Ishikawa (cell line): ENCODE measurements around the gene SAMD1.
A peak's percentile ranks its signal among the peaks of the same experiment; 100 is the strongest.

Experiments used
- CEBPB ChIP-seq: IDR thresholded peaks from 2 replicates; pipeline ENCODE4 v1.6.1; 2012
- CREB1 ChIP-seq: IDR thresholded peaks from 2 replicates; pipeline ENCODE4 v1.6.1; 2012; ENCODE audit warnings: low read depth
- EGR1 ChIP-seq: IDR thresholded peaks from 2 replicates; pipeline ENCODE4 v1.6.1; 2012
- EP300 ChIP-seq: IDR thresholded peaks from 2 replicates; pipeline ENCODE4 v1.6.1; 2012; ENCODE audit warnings: borderline replicate concordance
- FOXM1 ChIP-seq: IDR thresholded peaks from 2 replicates; pipeline ENCODE4 v1.6.1; 2012; ENCODE audit warnings: low read depth, borderline replicate concordance
- NFIC ChIP-seq: IDR thresholded peaks from 2 replicates; pipeline ENCODE4 v1.6.1; 2012
- RAD21 ChIP-seq: IDR thresholded peaks from 2 replicates; pipeline ENCODE4 v1.6.1; 2012; ENCODE audit warnings: low read depth
- TAF1 ChIP-seq: IDR thresholded peaks from 2 replicates; pipeline ENCODE4 v1.6.1; 2012; ENCODE audit warnings: low read depth, mild to moderate bottlenecking
- TCF12 ChIP-seq: IDR thresholded peaks from 2 replicates; pipeline ENCODE4 v1.6.1; 2012; ENCODE audit warnings: low read depth
- TEAD4 ChIP-seq: IDR thresholded peaks from 2 replicates; pipeline ENCODE4 v1.6.1; 2012
- YY1 ChIP-seq: IDR thresholded peaks from 2 replicates; pipeline ENCODE4 v1.6.1; 2012; ENCODE audit warnings: low read depth
- ZBTB7A ChIP-seq: IDR thresholded peaks from 2 replicates; pipeline ENCODE4 v1.6.1; 2012; ENCODE audit warnings: low read depth
- TF ChIP-seq, protein P1 (sequence below): IDR thresholded peaks from 2 replicates; pipeline ENCODE4 v1.6.1; 2012
- TF ChIP-seq, protein P2 (sequence below): IDR thresholded peaks from 2 replicates; pipeline ENCODE4 v1.6.1; 2012; ENCODE audit warnings: low read depth, mild to moderate bottlenecking
- TF ChIP-seq, protein P3 (sequence below): IDR thresholded peaks from 2 replicates; pipeline ENCODE4 v1.6.1; 2012

SAMD1 gene

DNA sequence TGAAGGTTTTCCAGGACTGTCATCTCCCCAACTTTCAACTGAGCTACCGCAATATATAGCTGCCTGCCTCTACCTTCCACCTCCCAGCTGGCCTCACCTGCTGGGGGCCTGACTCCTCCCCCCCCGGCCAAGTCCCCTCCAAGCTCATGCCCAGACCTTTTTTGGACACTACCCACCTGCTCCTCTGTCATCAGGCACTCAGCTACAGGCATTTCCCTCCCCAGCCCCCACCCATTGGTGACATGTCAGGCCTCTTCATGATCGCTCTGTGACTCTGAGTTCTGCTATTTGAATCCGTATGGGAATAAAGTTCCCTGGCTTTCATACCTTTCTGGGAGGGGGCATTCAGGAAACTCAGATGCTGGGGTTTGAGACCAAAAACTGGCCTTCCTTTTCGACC is 25.2 kb upstream of the SAMD1 start:
- TF ChIP-seq TEAD4 = no peak
- TF ChIP-seq, protein P1, sequence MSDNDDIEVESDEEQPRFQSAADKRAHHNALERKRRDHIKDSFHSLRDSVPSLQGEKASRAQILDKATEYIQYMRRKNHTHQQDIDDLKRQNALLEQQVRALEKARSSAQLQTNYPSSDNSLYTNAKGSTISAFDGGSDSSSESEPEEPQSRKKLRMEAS = no peak
- TF ChIP-seq YY1 = no peak
- TF ChIP-seq CEBPB = no peak
- no peak for TF ChIP-seq CREB1
- TF ChIP-seq TAF1 = no peak
- no peak for TF ChIP-seq TCF12
- TF ChIP-seq NFIC = no peak
- no peak for TF ChIP-seq EP300
- TF ChIP-seq EGR1 = no peak
- TF ChIP-seq FOXM1 = no peak
- TF ChIP-seq, protein P2, sequence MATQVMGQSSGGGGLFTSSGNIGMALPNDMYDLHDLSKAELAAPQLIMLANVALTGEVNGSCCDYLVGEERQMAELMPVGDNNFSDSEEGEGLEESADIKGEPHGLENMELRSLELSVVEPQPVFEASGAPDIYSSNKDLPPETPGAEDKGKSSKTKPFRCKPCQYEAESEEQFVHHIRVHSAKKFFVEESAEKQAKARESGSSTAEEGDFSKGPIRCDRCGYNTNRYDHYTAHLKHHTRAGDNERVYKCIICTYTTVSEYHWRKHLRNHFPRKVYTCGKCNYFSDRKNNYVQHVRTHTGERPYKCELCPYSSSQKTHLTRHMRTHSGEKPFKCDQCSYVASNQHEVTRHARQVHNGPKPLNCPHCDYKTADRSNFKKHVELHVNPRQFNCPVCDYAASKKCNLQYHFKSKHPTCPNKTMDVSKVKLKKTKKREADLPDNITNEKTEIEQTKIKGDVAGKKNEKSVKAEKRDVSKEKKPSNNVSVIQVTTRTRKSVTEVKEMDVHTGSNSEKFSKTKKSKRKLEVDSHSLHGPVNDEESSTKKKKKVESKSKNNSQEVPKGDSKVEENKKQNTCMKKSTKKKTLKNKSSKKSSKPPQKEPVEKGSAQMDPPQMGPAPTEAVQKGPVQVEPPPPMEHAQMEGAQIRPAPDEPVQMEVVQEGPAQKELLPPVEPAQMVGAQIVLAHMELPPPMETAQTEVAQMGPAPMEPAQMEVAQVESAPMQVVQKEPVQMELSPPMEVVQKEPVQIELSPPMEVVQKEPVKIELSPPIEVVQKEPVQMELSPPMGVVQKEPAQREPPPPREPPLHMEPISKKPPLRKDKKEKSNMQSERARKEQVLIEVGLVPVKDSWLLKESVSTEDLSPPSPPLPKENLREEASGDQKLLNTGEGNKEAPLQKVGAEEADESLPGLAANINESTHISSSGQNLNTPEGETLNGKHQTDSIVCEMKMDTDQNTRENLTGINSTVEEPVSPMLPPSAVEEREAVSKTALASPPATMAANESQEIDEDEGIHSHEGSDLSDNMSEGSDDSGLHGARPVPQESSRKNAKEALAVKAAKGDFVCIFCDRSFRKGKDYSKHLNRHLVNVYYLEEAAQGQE = no peak
- TF ChIP-seq, protein P3, sequence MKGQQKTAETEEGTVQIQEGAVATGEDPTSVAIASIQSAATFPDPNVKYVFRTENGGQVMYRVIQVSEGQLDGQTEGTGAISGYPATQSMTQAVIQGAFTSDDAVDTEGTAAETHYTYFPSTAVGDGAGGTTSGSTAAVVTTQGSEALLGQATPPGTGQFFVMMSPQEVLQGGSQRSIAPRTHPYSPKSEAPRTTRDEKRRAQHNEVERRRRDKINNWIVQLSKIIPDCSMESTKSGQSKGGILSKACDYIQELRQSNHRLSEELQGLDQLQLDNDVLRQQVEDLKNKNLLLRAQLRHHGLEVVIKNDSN = no peak
- TF ChIP-seq ZBTB7A = no peak
- no peak for TF ChIP-seq RAD21

DNA sequence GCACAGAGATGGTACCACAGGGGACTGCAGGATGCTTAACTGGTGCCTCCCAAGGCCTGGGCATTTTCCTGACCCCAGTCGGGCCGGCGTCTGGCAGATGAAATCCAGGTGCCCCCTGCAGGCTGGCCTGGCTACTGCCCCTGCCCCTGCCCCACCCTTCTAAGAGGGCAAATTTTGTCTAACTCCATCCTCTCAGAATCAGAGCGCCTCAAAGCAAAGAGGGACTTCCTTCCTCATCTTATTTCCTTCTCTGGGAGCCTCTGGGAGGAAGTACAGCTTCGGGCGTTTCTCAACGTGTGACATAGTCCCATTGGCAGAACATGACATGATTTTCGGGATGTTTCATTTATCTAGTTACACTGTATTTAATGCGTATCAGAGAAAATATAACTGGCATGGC is 24.3 kb upstream of the SAMD1 start:
- TF ChIP-seq RAD21 = peak; percentile 35
- TF ChIP-seq, protein P1 = no peak

DNA sequence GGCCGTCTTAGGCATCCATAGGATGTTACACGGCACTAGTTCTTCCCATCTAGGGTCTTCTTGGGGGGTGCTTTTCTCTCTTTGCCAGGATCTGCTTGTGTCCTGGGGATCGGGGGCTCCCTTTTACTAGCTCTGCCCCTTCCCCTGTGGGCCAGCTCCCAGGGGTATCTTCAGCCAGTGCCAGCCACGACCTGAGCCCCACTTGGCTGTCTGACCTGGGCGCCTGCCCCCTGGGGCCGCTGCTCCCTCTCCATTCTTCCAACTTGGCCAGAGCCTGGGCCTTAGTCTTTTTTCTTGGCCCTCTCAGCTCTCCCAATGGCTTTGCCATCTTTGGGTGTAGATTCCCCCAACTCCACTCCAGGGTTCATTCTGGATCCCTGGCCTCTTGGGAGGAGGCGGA is 23.9 kb upstream of the SAMD1 start:
- no peak for TF ChIP-seq NFIC
- TF ChIP-seq, protein P2 = no peak
- TF ChIP-seq EGR1 = no peak
- no peak for TF ChIP-seq EP300
- no peak for TF ChIP-seq RAD21
- TF ChIP-seq, protein P1 = no peak
- no peak for TF ChIP-seq FOXM1
- TF ChIP-seq TCF12 = no peak
- TF ChIP-seq, protein P3 = no peak
- no peak for TF ChIP-seq CEBPB
- no peak for TF ChIP-seq YY1
- TF ChIP-seq TEAD4 = no peak

DNA sequence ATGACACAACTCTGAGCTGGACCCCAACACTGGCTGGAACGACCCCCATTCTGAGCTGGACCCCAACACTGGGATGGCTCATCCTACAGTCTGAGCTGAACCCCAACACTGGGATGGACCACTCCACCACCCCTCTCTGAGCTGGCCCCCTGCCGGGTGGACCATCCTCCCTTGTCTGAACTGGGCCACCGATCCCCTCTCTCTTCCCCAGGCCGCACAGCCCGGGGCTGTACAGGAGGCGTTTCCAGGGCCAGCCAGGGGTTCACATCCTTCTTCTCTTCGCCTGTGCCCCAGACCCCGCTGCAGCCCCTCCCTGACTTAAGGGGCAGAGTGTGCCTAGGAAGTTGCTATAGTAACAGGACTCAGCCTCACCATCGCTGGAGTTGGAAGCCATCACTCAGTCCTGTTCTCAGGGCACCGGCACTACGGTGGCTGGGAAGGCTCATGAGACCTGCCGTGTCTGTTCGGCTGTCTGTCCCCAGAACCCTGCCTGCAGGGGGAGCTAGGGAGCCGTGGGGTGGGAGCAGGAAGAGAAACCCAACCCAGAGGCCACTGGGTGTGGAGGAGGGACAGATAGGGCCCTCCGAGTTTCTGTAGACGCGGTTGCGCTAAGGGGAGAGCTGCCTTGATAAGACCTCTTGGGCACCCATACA is 23.3 kb upstream of the SAMD1 start:
- TF ChIP-seq ZBTB7A (no peak), RAD21 (no peak), TEAD4 (no peak), TCF12 (no peak), CREB1 (no peak), EGR1 (no peak), CEBPB (no peak), YY1 (no peak), FOXM1 (no peak), EP300 (no peak), TAF1 (no peak), NFIC (no peak)
- TF ChIP-seq, protein P3 = no peak
- TF ChIP-seq, protein P1 = no peak
- TF ChIP-seq, protein P2 = no peak
